Lower leg skin (tissue), 3 donors: ENCODE results near the gene PM20D2.

ENCODE experiments used
- POLR2A ChIP-seq, 2 donors: fragments of 450-650 bp; IDR thresholded peaks; one replicate each; pipeline ENCODE4 v1.6.1; 2016 to 2017; ENCODE audit warnings: antibody characterized with exemption in 2 of 2, mild to moderate bottlenecking in 1 of 2, moderate library complexity in 1 of 2
- TF ChIP-seq, protein P1 (sequence below), 3 donors: fragments of 450-650 bp; IDR thresholded peaks; one replicate each; pipeline ENCODE4 v1.5.1; 2016; ENCODE audit warnings: antibody characterized with exemption in 3 of 3, mild to moderate bottlenecking in 3 of 3, moderate library complexity in 2 of 3

DNA sequence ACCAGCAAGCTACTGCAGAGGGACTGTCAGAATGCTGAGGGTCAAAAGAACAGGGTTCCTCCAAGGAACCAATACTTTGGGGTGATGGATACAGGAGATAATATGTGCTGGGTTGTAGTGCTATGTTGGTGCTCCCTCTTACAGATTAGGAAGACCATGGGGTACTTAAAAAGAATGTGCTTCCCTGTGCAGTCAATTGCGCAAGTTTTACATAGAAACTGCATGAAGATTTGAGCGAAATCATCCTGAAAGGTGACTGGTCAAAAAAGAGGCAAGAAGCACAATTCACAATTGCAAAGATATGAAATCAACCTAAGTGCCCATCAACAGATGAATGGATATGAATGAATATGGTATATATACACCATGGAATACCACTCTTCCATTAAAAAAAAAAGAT lies 37.4 kb downstream of the PM20D2 start:
- TF ChIP-seq, protein P1, sequence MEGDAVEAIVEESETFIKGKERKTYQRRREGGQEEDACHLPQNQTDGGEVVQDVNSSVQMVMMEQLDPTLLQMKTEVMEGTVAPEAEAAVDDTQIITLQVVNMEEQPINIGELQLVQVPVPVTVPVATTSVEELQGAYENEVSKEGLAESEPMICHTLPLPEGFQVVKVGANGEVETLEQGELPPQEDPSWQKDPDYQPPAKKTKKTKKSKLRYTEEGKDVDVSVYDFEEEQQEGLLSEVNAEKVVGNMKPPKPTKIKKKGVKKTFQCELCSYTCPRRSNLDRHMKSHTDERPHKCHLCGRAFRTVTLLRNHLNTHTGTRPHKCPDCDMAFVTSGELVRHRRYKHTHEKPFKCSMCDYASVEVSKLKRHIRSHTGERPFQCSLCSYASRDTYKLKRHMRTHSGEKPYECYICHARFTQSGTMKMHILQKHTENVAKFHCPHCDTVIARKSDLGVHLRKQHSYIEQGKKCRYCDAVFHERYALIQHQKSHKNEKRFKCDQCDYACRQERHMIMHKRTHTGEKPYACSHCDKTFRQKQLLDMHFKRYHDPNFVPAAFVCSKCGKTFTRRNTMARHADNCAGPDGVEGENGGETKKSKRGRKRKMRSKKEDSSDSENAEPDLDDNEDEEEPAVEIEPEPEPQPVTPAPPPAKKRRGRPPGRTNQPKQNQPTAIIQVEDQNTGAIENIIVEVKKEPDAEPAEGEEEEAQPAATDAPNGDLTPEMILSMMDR (IDR thresholded peaks at IDR 0.05) = no peak
- TF ChIP-seq POLR2A (IDR thresholded peaks at IDR 0.05) = no peak
